H1 (cell line): ENCODE measurements around the gene FBXL17.

ENCODE experiments used
- CTCF ChIP-seq, 3 experiments: IDR thresholded peaks; 1 replicate in 2 of 3; 2 replicates in 1 of 3; pipeline versions ENCODE4 v1.5.1 to v1.6.1; 2011; ENCODE audit warnings: low read length in 3 of 3, mild to moderate bottlenecking in 3 of 3, inconsistent platforms in 2 of 3, low read depth in 1 of 3, moderate library complexity in 1 of 3; ENCODE audit not compliant: insufficient read depth in 1 of 3; ENCODE audit errors: control extremely low read depth in 1 of 3
- POLR2AphosphoS5 ChIP-seq: IDR thresholded peaks from 2 replicates; pipeline ENCODE4 v1.6.1; 2011; ENCODE audit warnings: low read depth, low read length
- TAF1 ChIP-seq: IDR thresholded peaks from 2 replicates; pipeline ENCODE4 v1.6.1; 2011; ENCODE audit warnings: mild to moderate bottlenecking, low read depth, low read length
- TEAD4 ChIP-seq: IDR thresholded peaks from 2 replicates; pipeline ENCODE4 v1.6.1; 2012; ENCODE audit warnings: low read depth, low read length, inconsistent platforms, mixed read lengths

DNA sequence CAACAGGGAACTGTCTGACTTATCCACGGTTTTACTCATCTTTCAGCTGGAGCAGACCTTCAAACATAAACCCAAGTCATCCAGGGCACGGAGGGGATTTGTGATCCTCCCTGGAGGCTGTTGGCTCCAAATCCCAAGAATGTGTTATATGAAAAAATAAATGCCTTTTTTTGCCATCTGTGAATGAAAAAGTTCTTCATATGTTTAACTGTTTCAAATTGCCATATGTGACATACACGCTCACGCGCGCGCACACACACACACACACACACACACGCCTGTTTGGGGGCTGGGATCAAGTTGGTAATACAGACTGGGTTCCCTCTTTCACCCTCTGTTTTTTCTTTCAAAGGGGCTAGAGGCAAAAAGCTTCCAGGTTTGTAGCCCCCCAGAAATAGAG is 546.8 kb downstream of the FBXL17 start:
- TF ChIP-seq TEAD4 (no peak), POLR2AphosphoS5 (no peak), CTCF (IDR thresholded peaks at IDR 0.05; ENCODE audit: control extremely low read depth in 1 of 3, insufficient read depth in 1 of 3, low read depth in 1 of 3, low read length in 3 of 3) (no peak), TAF1 (no peak)
